ENCODE measurements around the gene E2F4.

The E2F4 gene

DNA sequence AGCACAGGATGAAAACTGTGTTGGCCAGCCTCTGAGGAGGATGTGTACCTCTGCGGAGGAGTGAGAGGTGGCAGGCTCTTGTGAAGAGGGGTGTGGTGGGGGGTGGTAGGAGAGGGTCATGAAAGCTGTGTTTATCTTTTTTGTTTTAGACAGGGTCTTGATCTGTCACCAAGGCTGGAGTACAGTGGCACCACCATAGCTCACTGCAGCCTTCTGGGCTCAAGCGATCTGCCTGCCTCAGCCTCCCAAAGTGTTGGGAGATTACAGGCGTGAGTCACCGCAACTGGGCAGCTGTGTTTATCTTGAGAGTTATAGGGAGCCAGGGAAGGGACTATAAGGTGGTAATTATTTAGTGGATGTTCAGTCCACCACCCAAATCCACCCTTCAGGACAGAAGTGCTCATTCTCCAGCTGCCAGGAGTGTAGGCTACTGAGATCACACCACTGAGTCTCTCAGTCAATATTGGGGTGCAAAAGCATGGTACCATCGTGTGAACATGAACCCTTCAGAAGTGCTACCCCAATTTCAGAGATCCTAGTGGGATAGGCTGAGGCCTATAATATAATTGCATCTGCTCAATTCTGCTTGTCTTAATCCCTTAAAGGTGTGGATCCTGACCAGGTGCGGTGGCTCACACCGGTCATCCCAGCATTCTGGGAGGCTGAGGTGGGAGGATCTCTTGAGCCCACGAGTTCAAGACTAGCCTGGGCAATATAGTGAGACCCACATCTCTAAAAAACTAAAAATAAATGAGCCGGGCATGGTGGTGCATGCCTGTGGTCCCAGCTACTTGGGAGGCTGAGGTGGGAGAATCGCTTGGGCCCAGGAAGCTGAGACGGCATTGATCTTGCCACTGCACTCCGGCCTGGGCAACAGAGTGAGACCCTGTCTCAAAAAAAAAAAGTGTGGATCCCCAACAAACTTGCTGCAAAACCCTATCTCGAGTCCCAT is 1.2 kb upstream of the E2F4 start:
- no peak for DNase-seq (ENCODE audit: low read depth)

GRCh38 chr16:67191411-67191994 is 452 bp upstream of the E2F4 start:
- no peak for DNase-seq (ENCODE audit: low read depth)

- DNase-seq (ENCODE audit: low read depth), result no peak
Observed at GRCh38 chr16:67192781-67193361, 916 bp downstream of the E2F4 start.

- DNase-seq (ENCODE audit: low read depth), result no peak
Observed at GRCh38 chr16:67193536-67193935, 1.6 kb downstream of the E2F4 start.

DNA sequence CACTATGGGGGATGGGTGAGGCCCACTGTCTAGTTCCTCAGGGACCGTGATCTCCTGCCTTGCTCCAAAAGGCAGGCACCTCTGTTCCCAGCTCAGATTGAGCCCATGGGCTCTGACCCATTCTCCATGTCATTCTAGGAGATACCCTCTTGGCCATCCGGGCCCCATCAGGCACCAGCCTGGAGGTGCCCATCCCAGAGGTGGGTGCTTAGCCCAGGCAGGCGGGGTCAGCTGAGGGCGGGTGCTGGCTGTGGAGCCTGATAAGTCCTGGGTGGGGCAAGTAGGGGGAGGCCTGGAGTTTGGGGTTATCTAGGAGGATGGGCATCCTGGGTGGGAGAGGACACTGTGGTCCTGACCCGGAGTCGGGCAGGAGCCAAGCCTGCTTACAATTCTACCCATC is 2.3 kb downstream of the E2F4 start:
- DNase-seq (ENCODE audit: low read depth), result no peak

- no peak for DNase-seq (ENCODE audit: low read depth)
Observed at GRCh38 chr16:67195676-67196075, 3.7 kb downstream of the E2F4 start.

GRCh38 chr16:67196881-67197280 is 4.9 kb downstream of the E2F4 start:
- no peak for DNase-seq (ENCODE audit: low read depth)

- DNase-seq (ENCODE audit: low read depth), result no peak
Observed at GRCh38 chr16:67197704-67198103, 5.7 kb downstream of the E2F4 start.

- DNase-seq (ENCODE audit: low read depth), result no peak
Observed at GRCh38 chr16:67198238-67198734, 6.3 kb downstream of the E2F4 start.

DNA sequence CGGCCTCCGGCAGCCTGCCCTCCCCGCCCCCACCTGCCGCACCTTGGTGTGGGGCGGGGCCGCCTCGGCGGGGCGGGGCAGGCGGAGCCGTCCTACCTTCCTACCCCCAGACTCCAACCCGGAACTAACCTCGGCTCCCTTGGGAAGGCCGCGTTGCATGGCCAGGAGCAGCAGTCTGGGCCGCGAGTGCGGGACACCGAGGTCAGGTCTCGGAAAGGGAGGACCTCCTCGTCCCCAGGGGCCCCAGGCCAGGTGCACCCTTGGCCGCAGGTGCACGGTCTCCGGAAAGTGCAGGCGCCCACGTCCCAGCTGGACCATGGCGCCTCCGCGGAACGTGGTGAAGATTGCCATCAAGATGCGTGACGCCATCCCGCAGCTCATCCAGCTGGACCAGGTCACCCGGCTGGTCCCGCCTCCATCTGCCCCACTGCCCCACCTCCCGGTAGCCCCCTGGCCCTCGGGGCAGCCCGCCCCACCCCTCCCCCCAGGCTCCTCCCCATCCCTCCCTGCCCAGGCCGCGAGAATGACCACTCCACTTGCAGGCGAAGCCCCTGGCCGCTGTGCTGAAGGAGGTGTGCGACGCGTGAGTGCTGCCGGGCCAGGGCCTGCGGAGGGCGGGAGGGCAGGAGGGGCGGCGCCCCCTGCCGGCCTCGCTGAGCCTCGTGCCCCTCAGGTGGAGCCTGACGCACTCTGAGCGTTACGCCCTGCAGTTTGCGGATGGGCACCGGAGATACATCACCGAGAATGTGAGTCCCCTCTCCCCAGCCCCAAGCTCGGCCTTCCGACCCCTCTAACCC is 7.3 kb downstream of the E2F4 start, which contains the start of gene ELMO3:
TSS of gene ELMO3 (plus strand) at position 121 of the 797 bp plus-strand sequence. CDS start at position 317, 196 bp downstream.
- no peak for DNase-seq (ENCODE audit: low read depth)

DNA sequence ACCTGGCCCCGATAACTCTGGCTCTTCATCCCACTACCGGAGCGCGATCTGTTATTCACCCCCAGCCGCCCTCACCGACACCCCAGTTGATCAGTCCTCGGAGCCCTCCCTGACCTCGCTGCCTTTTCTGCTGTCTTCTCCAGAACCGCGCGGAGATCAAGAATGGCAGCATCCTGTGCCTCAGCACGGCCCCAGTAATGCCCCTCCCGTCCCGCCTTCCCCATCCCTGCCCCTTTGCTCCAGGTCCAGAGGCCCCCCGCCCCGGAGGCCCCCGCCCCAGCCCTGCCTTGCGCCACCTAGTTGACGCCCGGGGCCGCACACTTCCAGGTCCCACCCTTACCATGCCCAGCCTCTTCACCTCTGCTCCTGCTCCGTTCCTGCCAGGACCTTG is 7.8 kb downstream of the E2F4 start:
- no peak for DNase-seq (ENCODE audit: low read depth)

DNA sequence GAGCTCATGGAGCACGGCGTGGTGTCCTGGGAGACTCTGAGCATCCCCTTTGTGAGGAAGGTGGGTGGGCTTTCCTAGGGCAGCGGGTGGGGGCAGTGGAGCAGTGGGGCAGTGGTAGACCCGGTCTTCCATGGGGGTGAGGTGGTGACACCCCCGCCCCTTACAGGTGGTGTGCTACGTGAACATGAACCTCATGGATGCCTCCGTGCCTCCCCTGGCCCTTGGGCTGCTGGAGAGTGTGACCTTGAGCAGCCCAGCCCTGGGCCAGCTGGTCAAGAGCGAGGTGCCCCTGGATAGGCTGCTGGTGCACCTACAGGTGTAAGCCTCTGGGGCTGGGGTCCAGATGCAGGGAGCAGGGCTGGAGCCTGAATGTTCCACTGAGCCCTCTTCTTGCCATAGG is 8.5 kb downstream of the E2F4 start:
- no peak for DNase-seq (ENCODE audit: low read depth)

GRCh38 chr16:67201411-67202345 is 9.7 kb downstream of the E2F4 start:
- no peak for DNase-seq (ENCODE audit: low read depth)

DNA sequence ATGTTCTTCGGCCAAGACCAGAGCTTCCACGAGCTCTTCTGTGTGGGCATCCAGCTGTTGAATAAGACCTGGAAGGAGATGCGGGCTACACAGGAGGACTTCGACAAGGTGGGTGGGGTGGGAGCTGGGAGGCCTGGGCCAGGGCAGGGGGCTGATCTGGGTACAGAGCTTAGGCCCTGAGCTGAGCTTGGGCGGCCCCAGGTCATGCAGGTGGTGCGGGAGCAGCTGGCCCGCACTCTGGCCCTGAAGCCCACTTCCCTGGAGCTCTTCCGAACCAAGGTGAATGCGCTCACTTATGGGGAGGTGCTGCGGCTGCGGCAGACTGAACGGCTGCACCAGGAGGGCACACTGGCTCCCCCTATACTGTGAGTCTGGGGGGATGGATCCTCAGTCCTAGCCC is 10.5 kb downstream of the E2F4 start:
- no peak for DNase-seq (ENCODE audit: low read depth)

DNA sequence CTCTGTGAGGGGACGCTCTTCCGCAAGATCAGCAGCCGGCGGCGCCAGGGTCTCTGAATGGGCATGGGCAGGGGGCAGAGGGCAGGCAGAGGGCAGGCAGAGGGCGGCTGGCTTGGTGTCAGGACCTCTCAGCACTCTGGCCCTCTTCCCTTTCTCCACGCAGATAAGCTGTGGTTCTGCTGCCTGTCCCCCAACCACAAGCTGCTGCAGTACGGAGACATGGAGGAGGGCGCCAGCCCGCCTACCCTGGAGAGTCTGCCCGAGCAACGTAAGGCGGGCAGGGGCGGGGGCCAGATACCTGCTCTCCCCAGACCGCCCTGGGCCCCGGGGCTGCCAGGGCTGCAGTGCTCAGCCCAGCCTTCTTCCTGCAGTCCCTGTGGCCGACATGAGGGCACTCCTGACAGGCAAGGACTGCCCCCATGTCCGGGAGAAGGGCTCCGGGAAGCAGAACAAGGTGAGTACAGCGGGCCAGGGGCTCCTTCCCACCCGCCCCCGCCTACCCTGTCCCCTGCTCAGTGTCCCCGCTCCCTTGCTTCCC is 11.1 kb downstream of the E2F4 start:
- no peak for DNase-seq (ENCODE audit: low read depth)

- no peak for DNase-seq (ENCODE audit: low read depth)
Observed at GRCh38 chr16:67204076-67204475, 12.1 kb downstream of the E2F4 start.

DNA sequence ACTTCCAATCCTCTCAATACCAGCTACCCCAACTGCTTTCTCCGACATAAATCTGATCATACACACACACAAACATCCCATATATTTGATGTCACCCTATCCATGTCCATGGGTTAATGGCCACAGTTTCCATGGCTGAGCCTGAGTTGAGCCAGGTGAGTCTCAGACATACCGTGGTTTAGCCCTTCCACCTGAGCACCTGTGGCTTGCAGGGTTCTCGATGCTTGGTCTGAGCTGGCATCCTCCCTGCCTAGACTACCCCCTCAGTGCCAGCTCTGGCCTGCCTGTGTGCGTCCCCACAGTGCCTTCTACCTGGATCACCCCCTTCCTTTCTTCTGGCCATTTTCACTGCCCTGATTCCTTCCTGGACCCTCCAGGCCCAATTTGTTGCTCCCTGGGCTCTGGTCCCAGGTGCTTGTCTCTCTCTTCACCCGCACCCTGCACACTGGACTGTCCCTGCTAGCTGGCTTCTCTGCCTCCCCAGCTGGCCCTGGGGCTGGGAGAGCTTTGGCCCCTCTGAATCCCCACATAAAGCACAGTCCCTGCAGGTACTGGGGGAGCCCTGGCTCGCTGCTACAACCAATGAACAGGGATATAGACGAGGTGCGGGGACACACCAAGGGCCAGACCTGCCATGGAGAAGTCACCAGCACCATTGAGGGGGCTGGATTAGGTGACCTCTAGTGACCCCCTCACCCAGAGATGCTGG is 14.3 kb downstream of the E2F4 start:
- no peak for DNase-seq (ENCODE audit: low read depth)

DNA sequence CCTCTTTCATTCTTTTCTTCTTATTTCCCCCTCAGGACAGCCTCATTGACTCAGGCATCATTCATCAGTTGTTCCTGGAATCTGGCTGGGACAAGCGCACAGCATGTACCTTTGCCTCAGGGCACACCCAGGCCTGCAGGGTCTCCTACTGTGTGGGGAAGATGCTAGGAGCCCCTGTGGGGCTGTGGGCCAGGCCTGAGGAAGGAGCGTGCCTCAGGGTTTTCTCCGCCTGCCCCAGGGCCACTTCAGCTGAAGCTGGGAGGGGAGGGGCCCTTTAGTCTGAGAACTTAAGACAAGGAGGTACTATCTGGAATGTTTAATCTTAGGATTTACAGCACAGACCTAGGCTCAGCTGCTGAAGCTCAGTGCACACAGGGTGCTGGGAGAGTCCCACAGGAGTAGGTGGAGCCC is 14.9 kb downstream of the E2F4 start:
- no peak for DNase-seq (ENCODE audit: low read depth)

DNA sequence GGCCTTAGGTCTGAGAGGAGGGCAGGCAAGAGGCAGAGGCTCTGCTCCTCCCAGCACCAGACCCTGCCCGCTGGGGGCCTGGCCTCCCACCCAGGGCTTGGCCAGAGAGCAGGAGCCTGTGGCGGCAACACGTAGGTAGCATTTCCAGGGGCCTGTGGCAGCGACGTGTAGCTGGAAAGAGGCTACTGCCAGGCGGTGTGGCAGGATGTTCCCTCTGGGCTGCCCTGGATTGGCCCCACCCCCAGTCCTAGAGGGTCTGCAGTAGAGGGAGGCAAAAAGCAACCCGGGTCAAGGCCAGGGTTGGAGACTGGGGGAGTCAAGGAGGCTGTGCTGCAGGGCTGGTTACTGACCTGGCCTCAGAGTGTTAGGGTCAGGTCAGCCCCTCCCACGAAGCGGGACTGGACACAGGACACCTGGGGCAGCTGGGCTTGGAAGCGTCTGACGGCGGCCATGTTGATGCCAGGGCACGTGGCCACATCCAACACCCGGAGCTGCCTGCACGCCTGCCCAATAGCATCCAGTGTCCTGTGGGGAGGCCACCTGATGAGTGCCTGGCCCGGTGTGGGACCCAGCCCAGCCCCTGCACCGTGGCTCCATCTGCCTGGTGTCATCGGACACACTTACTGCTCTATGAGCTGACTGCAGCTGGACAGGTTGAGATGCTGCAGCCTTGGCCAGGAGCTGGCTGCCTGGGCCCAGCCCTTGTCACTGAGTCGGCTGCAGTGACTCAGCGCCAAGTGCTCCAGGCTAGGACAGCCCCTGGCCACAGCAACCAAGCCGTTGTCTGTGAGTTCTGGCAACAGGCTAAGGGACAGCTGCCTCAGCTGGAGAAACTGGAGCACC is 15.5 kb downstream of the E2F4 start:
- DNase-seq (ENCODE audit: low read depth), result no peak
